IPS-NIHi11 (cell line): ENCODE data around the gene LARP4.
"Not testable (repeated sequence)": the region's sequence is repeated elsewhere in the genome, so short reads cannot be mapped to it uniquely, and the experiment has no call there.

Experiments
- DNase-seq: peaks from one replicate; pipeline ENCODE4 v3.0.0; 2012; ENCODE audit warnings: mixed read lengths, low spot score

Gene LARP4

GRCh38 chr12:50482571-50482970 is 81.9 kb downstream of the LARP4 start:
- no peak for DNase-seq

GRCh38 chr12:50483488-50483887 is 82.8 kb downstream of the LARP4 start:
- no peak for DNase-seq

GRCh38 chr12:50488801-50489200 is 88.1 kb downstream of the LARP4 start:
- no peak for DNase-seq

GRCh38 chr12:50498119-50498518 is 97.4 kb downstream of the LARP4 start:
- DNase-seq: not testable (repeated sequence)

GRCh38 chr12:50504798-50505674 is 104.4 kb downstream of the LARP4 start, which contains the start of gene DIP2B:
TSS of gene DIP2B (plus strand) at chr12:50504985. CDS start at chr12:50505141, 156 bp downstream.
- peak; percentile 95 for DNase-seq

- no peak for DNase-seq
Observed at GRCh38 chr12:50505675-50506530, 105.2 kb downstream of the LARP4 start.

GRCh38 chr12:50506753-50507473 is 106.2 kb downstream of the LARP4 start:
- no peak for DNase-seq

GRCh38 chr12:50507474-50507838 is 106.8 kb downstream of the LARP4 start:
- no peak for DNase-seq

- DNase-seq: no peak
Observed at GRCh38 chr12:50507930-50508329, 107.2 kb downstream of the LARP4 start.

GRCh38 chr12:50508414-50508813 is 107.7 kb downstream of the LARP4 start:
- no peak for DNase-seq

GRCh38 chr12:50508970-50509663 is 108.4 kb downstream of the LARP4 start:
- no peak for DNase-seq

GRCh38 chr12:50514526-50515276 is 114.0 kb downstream of the LARP4 start:
- no peak for DNase-seq

- DNase-seq: no peak
Observed at GRCh38 chr12:50515587-50515986, 114.9 kb downstream of the LARP4 start.

GRCh38 chr12:50517421-50518048 is 116.8 kb downstream of the LARP4 start:
- DNase-seq: no peak

GRCh38 chr12:50518090-50518489 is 117.4 kb downstream of the LARP4 start:
- no peak for DNase-seq

GRCh38 chr12:50519353-50519752 is 118.7 kb downstream of the LARP4 start:
- DNase-seq: no peak

- no peak for DNase-seq
Observed at GRCh38 chr12:50520416-50521207, 119.9 kb downstream of the LARP4 start.

GRCh38 chr12:50521781-50522180 is 121.1 kb downstream of the LARP4 start:
- DNase-seq: not testable (repeated sequence)

GRCh38 chr12:50523772-50524171 is 123.1 kb downstream of the LARP4 start:
- no peak for DNase-seq

GRCh38 chr12:50524621-50525020 is 123.9 kb downstream of the LARP4 start:
- DNase-seq: no peak
